ENCODE data around the gene PRR20B. TPM values are rescaled to one million over a fixed set of nuclear protein-coding genes. Genes with fewer than 3 reads are reported as not detected.
"Not testable (repeated sequence)": the region's sequence is repeated elsewhere in the genome, so short reads cannot be mapped to it uniquely, and the experiment has no call there.

PRR20B gene
- total RNA-seq = not detected in 2 replicates

DNA sequence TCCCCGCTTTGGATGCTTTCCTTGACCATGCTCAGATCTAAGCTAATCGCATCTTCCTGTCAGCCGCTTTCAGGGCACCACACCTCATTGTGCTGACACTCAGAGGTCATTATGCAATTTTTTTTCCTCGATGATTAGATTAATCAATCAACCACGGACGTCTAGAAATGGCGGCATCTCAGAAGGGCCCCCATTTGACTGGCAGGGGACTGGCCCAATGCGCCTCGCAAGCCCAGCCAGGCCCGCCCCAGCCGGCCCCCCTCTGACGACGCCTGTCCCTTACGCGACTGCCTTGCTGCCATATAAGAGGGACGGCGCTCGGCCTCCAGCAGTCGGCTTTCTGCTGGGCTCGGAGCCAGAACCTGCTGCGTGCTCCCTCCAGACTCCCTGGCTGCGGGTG lies at the start of gene PRR20B:
PRR20B (plus strand) TSS at position 301 of the 400 bp plus-strand sequence. CDS start 387 bp downstream, outside the sequence.
- not testable (repeated sequence) for DNase-seq (ENCODE audit: low read depth in 2 of 2)

DNA sequence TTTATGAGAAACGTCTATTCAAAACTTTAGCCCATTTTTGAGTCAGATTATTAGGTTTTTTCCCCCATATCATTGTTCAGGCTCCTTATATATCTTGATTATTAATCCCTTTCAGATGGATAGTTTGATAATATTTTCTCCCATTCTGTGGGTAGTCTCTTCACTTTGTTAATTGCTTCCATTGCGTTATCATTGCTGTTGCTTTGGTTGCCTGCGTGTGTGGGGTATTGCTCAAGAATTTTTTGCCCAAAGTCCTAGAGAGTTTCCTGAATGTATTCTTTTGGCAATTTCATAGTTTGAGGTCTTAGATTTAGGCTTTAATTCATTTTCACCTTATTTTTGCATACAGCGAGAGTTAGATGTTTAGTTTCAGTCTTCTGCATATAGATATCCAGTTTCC lies 32.3 kb upstream of the PRR20B start:
- DNase-seq (ENCODE audit: low read depth in 2 of 2) = no peak

DNA sequence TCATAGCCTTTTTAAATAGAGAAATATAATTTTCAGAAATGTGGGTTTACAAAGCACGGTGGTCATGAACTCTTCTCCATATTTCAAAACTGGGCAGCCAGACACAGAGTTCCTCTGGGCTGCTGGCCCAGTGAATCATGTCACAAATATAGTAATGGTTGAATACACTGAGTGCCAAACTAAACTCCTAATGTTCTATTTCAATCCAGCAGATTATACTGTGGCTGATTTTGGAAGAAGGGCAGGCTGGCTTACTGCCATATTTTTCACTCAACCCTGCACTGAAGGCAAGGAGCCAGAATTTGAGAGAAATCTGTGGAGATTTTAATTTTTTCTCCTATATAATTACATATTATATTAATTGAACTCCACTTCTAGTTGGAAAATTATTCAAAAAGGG lies 23.6 kb upstream of the PRR20B start:
- no peak for DNase-seq (ENCODE audit: low read depth in 2 of 2)

DNA sequence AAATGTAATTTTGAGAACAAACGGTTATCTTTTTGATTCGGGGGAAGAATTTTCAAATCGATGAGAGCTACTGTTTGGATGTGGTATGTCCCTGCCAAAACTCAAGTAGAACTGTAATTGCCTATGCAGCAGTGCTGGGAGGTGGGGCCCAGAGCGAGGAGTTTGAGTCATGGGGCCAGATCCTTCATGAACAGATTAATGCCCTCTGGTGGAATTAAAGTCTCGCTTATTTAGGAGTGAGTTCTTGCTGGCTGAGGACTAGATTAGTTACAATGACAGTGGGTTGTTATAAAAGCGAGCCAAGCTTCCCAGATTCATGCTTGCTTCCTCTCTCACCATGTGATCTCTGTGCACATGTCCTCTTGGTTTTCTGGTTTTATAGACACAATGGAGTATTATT lies 18.4 kb upstream of the PRR20B start:
- no peak for DNase-seq (ENCODE audit: low read depth in 2 of 2)

DNA sequence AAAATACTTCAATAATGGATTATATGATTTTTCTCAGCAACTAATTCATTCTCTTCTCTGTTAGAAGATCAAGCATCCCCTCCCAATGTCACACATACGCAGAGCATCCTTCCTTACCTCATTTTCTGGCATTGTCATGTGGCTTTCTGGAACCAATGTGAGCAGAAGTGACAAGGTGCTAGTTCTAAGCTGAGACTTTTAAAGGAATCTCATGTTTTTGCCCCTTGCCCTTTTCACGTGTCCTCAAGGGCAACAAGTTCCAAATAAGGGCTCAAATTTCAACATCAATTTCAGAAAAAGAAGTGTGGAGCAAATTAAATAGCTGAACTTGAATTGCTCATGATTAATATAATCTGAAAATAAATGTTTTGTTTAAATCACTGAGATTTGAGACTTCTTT lies 11.2 kb upstream of the PRR20B start:
- DNase-seq (ENCODE audit: low read depth in 2 of 2) = no peak

DNA sequence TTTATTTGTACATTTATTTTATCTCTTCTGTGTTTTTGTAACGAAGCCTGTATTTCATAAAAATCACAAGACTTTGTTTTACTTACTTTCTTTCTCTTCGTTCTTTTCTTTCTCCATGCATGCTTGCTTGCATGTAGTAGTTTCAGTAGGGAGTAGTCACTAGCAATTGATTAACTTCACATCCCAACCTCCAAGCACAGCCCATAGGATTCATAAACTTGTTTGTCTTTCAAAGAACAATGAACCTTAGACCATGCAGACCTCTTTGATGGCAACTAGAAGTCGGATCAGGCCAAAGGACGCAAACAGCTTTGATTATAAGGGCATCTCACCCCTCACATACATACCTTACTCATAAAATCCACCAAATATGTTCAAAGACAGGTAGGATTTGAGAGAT lies 9.7 kb upstream of the PRR20B start:
- no peak for DNase-seq (ENCODE audit: low read depth in 2 of 2)

DNA sequence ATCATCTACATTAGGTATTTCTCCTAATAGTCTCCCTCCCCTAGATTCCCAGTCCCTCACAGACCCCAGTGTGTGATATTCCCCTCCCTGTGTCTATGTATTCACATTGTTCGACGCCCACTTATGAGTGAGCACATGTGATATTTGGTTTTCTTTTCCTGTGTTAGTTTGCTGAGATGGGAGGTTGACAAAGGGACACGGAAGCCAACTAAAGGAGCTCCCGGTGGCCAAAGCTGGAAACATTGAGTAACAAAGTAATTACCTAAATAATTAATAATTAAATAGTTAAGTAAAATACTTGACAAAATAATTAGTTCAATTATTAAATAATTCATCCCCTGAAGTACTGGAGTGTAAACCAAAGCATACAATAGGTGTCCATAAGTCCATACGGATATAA lies 8.3 kb upstream of the PRR20B start:
- no peak for DNase-seq (ENCODE audit: low read depth in 2 of 2)

DNA sequence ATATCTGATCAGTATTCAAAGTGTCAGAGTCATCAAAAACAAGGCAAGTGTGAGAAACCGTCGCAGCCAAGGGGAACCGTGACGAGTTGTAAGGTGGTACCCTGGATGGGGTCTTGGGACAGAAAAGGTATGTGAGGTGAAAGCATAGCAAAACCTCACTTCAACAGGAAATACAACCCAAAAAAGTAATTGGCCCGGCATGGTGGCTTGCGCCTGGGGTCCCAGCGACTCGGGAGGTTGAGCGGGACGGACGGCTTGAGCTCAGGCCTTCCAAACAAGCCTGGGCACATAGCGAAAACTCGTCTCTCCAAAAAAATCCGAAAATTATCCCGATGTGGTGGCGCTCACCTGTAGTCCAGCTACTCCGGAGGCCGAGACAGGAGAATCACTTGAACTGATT lies 7.5 kb upstream of the PRR20B start:
- DNase-seq (ENCODE audit: low read depth in 2 of 2) = not testable (repeated sequence)

DNA sequence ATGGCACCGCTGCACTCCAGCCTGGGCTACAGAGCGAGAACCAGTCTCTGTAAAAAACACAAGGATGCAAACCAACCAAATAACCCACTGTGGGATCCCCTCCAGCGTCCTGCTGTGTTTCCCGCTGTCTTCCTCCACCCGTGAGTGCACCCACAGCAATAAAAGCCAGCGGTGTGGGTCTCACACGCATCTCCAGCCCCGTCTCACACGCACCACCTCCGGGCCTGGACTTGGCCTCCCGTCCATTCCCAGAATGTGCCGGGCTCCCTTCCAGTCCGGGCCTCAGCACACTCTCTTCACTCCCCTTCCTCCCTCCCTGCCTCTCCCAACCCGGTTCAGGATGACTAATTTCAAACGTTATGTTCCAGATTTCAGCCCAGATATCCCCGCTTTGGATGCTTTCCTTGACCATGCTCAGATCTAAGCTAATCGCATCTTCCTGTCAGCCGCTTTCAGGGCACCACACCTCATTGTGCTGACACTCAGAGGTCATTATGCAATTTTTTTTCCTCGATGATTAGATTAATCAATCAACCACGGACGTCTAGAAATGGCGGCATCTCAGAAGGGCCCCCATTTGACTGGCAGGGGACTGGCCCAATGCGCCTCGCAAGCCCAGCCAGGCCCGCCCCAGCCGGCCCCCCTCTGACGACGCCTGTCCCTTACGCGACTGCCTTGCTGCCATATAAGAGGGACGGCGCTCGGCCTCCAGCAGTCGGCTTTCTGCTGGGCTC lies 6.9 kb upstream of the PRR20B start, which contains the start of gene PRR20A:
PRR20A (plus strand) TSS at position 684 of the 734 bp plus-strand sequence. CDS start 387 bp downstream, outside the sequence.
- not testable (repeated sequence) for DNase-seq (ENCODE audit: low read depth in 2 of 2)

DNA sequence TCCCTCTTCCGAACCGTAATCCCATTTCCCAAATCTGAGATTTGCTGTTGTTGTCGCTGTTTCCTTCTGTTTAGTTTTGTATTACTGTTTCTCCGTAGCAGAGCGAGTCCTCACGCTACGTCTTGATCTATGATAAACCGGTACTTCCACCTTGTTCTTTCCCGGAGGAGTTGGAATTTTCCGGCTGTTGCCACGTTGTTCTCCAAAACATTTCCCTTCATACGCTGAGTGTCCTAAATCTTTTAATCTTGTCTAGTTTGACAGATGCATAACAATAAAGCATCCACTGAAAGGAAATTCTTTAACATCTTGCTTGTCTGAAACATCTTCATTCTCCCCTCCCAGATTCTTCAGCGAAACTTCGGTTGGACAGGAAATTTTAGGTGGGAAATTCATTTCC lies 818 bp downstream of the PRR20B start:
- not testable (repeated sequence) for DNase-seq (ENCODE audit: low read depth in 2 of 2)

DNA sequence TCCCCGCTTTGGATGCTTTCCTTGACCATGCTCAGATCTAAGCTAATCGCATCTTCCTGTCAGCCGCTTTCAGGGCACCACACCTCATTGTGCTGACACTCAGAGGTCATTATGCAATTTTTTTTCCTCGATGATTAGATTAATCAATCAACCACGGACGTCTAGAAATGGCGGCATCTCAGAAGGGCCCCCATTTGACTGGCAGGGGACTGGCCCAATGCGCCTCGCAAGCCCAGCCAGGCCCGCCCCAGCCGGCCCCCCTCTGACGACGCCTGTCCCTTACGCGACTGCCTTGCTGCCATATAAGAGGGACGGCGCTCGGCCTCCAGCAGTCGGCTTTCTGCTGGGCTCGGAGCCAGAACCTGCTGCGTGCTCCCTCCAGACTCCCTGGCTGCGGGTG lies 6.5 kb downstream of the PRR20B start, which contains the start of gene PRR20C:
PRR20C (plus strand) TSS at position 301 of the 400 bp plus-strand sequence. CDS start 387 bp downstream, outside the sequence.
- DNase-seq (ENCODE audit: low read depth in 2 of 2) = not testable (repeated sequence)

DNA sequence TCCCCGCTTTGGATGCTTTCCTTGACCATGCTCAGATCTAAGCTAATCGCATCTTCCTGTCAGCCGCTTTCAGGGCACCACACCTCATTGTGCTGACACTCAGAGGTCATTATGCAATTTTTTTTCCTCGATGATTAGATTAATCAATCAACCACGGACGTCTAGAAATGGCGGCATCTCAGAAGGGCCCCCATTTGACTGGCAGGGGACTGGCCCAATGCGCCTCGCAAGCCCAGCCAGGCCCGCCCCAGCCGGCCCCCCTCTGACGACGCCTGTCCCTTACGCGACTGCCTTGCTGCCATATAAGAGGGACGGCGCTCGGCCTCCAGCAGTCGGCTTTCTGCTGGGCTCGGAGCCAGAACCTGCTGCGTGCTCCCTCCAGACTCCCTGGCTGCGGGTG lies 13.0 kb downstream of the PRR20B start, which contains the start of gene PRR20D:
PRR20D (plus strand) TSS at position 301 of the 400 bp plus-strand sequence. CDS start 387 bp downstream, outside the sequence.
- not testable (repeated sequence) for DNase-seq (ENCODE audit: low read depth in 2 of 2)

DNA sequence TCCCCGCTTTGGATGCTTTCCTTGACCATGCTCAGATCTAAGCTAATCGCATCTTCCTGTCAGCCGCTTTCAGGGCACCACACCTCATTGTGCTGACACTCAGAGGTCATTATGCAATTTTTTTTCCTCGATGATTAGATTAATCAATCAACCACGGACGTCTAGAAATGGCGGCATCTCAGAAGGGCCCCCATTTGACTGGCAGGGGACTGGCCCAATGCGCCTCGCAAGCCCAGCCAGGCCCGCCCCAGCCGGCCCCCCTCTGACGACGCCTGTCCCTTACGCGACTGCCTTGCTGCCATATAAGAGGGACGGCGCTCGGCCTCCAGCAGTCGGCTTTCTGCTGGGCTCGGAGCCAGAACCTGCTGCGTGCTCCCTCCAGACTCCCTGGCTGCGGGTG lies 19.6 kb downstream of the PRR20B start, which contains the start of gene PRR20E:
PRR20E (plus strand) TSS at position 301 of the 400 bp plus-strand sequence. CDS start 387 bp downstream, outside the sequence.
- not testable (repeated sequence) for DNase-seq (ENCODE audit: low read depth in 2 of 2)

DNA sequence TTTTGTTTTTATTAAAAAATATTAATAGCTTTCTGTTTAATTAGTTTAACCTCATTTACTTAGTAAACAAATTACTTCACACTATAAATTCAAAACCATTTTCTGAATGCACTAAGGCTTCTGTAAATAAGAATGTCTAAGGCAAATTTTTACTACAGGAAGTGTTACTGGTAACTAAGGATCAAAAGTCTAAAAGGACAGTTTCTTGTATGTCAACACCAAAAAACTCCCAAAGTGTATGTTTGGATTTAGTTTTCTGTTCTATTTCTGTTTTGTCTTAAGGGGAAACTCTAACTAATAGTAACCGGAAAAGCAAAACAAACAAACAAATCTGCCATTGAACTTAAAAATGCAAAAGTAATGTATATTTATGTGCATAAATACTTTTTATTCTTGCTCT lies 44.4 kb downstream of the PRR20B start:
- DNase-seq (ENCODE audit: low read depth in 2 of 2) = no peak

Other genes starting within 250 kb of the PRR20B start
- not detected in 2 replicates for gene PRR20A, start 6.6 kb upstream of the PRR20B start, total RNA-seq
- gene PRR20C, start 6.6 kb downstream of the PRR20B start, total RNA-seq = not detected in 2 replicates
- not detected in 2 replicates for gene PRR20D, start 13.1 kb downstream of the PRR20B start, total RNA-seq
- not detected in 2 replicates for gene PRR20E, start 19.7 kb downstream of the PRR20B start, total RNA-seq

Data from lung microvascular endothelial cell (primary cell).